ENCODE data around the gene FLT1.

DNA sequence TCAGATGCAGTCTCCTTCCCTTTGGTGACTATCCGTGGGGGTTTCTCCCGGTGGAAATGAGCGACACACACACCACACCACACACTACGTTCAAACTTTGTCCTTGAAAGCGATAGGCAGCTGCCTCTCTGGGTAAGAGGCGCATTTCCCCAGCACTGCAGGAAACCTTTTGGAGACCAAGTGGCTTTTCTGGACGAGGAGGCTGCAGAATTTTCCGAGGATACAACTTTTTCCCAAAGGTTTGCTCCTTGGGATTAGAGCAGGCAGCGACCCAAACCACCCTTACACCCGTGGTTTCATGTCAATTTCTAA lies 38.2 kb upstream of the FLT1 start:
- TF ChIP-seq, protein P1, sequence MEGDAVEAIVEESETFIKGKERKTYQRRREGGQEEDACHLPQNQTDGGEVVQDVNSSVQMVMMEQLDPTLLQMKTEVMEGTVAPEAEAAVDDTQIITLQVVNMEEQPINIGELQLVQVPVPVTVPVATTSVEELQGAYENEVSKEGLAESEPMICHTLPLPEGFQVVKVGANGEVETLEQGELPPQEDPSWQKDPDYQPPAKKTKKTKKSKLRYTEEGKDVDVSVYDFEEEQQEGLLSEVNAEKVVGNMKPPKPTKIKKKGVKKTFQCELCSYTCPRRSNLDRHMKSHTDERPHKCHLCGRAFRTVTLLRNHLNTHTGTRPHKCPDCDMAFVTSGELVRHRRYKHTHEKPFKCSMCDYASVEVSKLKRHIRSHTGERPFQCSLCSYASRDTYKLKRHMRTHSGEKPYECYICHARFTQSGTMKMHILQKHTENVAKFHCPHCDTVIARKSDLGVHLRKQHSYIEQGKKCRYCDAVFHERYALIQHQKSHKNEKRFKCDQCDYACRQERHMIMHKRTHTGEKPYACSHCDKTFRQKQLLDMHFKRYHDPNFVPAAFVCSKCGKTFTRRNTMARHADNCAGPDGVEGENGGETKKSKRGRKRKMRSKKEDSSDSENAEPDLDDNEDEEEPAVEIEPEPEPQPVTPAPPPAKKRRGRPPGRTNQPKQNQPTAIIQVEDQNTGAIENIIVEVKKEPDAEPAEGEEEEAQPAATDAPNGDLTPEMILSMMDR (IDR thresholded peaks at IDR 0.05 in 2 of 3, conservative IDR thresholded peaks at IDR 0.05 in 1 of 3; ENCODE audit: borderline replicate concordance in 1 of 3, insufficient read depth in 1 of 3, low read depth in 2 of 3, low read length in 2 of 3), result no peak
- TF ChIP-seq YY1 (IDR thresholded peaks at IDR 0.05; ENCODE audit: extremely low read depth, insufficient replicate concordance, low read depth, low read length) (no peak), POLR2A (IDR thresholded peaks at IDR 0.05; ENCODE audit: borderline replicate concordance, extremely low read depth, insufficient read depth, insufficient read length) (no peak), SRF (IDR thresholded peaks at IDR 0.05; ENCODE audit: low read depth) (no peak), RAD21 (IDR thresholded peaks at IDR 0.05; ENCODE audit: low read depth) (no peak), FOSL1 (IDR thresholded peaks at IDR 0.05; ENCODE audit: low read depth) (no peak), EGR1 (IDR thresholded peaks at IDR 0.05; ENCODE audit: low read depth) (no peak), ZNF274 (IDR thresholded peaks at IDR 0.05; ENCODE audit: low read depth, low read length) (no peak)
- TF ChIP-seq, protein P2, sequence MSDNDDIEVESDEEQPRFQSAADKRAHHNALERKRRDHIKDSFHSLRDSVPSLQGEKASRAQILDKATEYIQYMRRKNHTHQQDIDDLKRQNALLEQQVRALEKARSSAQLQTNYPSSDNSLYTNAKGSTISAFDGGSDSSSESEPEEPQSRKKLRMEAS (IDR thresholded peaks at IDR 0.05), result no peak
